ENCODE results near the gene ZPR1.
"Not testable (repeated sequence)": the region's sequence is repeated elsewhere in the genome, so short reads cannot be mapped to it uniquely, and the experiment has no call there.

Gene ZPR1

GRCh38 chr11:116787786-116788486 is at the start of gene ZPR1:
TSS of gene ZPR1 (minus strand) at chr11:116788023. CDS start at chr11:116787990, 33 bp downstream.
- no peak for DNase-seq

- DNase-seq: no peak
These were observed 48.8 kb upstream of the ZPR1 start for GRCh38 chr11:116836632-116836991.

- DNase-seq: no peak
These were observed 48.2 kb upstream of the ZPR1 start for GRCh38 chr11:116835791-116836631.

GRCh38 chr11:116835042-116835772 is 47.4 kb upstream of the ZPR1 start:
- DNase-seq: no peak

- not testable (repeated sequence) for DNase-seq
These were observed 46.8 kb upstream of the ZPR1 start for GRCh38 chr11:116834535-116835041.

GRCh38 chr11:116833816-116834534 is 46.2 kb upstream of the ZPR1 start:
- no peak for DNase-seq

GRCh38 chr11:116833491-116833815 is 45.6 kb upstream of the ZPR1 start:
- DNase-seq: no peak

- no peak for DNase-seq
These were observed 44.8 kb upstream of the ZPR1 start for GRCh38 chr11:116832350-116833290.

GRCh38 chr11:116831790-116832349 is 44.0 kb upstream of the ZPR1 start:
- no peak for DNase-seq

- no peak for DNase-seq
These were observed 42.5 kb upstream of the ZPR1 start for GRCh38 chr11:116830184-116830912.

GRCh38 chr11:116829525-116830183 is 41.8 kb upstream of the ZPR1 start, which contains the start of gene APOC3:
TSS of gene APOC3 (plus strand) at chr11:116829907. CDS start at chr11:116830583, 676 bp downstream.
- no peak for DNase-seq

- DNase-seq: no peak
These were observed 41.1 kb upstream of the ZPR1 start for GRCh38 chr11:116828632-116829524.

GRCh38 chr11:116827461-116827860 is 39.6 kb upstream of the ZPR1 start:
- DNase-seq: no peak

- no peak for DNase-seq
These were observed 39.1 kb upstream of the ZPR1 start for GRCh38 chr11:116826751-116827431.

- DNase-seq: no peak
These were observed 38.3 kb upstream of the ZPR1 start for GRCh38 chr11:116825854-116826750.

- no peak for DNase-seq
These were observed 37.6 kb upstream of the ZPR1 start for GRCh38 chr11:116825434-116825833.

Measured in SIG-M5 (cell line).